ENCODE data around the gene NANS.

DNA sequence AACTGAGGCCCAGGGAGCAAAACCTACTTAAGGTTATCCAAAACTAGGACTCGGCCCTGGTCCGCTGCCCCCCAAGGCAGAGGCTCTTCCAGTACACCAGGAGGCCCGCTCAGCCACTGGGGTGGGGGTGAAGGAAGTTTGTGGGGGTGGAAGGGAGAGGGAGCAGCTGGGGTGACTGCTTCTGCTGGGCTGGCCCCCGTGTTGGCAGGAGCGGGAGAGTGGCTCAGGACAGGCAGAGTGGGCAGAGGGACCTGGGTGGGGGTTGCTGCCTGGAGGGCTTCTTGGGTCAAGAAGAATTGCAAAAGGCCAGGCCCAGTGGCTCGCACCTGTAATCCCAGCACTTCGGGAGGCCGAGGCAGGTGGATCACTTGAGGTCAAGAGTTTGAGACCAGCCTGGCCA lies 70.7 kb downstream of the NANS start:
- TF ChIP-seq, protein P1, sequence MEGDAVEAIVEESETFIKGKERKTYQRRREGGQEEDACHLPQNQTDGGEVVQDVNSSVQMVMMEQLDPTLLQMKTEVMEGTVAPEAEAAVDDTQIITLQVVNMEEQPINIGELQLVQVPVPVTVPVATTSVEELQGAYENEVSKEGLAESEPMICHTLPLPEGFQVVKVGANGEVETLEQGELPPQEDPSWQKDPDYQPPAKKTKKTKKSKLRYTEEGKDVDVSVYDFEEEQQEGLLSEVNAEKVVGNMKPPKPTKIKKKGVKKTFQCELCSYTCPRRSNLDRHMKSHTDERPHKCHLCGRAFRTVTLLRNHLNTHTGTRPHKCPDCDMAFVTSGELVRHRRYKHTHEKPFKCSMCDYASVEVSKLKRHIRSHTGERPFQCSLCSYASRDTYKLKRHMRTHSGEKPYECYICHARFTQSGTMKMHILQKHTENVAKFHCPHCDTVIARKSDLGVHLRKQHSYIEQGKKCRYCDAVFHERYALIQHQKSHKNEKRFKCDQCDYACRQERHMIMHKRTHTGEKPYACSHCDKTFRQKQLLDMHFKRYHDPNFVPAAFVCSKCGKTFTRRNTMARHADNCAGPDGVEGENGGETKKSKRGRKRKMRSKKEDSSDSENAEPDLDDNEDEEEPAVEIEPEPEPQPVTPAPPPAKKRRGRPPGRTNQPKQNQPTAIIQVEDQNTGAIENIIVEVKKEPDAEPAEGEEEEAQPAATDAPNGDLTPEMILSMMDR (IDR thresholded peaks at IDR 0.05) = no peak
- no peak for TF ChIP-seq POLR2A (IDR thresholded peaks at IDR 0.05)

Measured in thyroid gland (tissue), 4 donors.